Large intestine (tissue), 12 donors: Measurements from ENCODE around the gene CTBP2. TPM values are rescaled to one million over a fixed set of nuclear protein-coding genes. Genes with fewer than 3 reads are reported as not detected.
A peak's percentile ranks its signal among the peaks of the same experiment; 100 is the strongest.

ENCODE experiments used
- DNase-seq, 2 donors: peaks; one replicate each; pipeline versions ENCODE4 v3.0.0 to v3.0.0-alpha.2; 2013
- H3K27ac ChIP-seq: one replicate; pipeline ENCODE4 v1.5.1; 2013; ENCODE audit warnings: low read length
- H3K27me3 ChIP-seq: 2 replicates; pipeline ENCODE4 v1.6.1; 2013; ENCODE audit warnings: low read length; ENCODE audit not compliant: control insufficient read depth, insufficient read depth
- H3K36me3 ChIP-seq: 2 replicates; pipeline ENCODE4 v1.6.1; 2013; ENCODE audit warnings: low read length; ENCODE audit not compliant: control insufficient read depth, insufficient read depth
- H3K4me1 ChIP-seq: one replicate; pipeline ENCODE4 v1.6.1; 2013; ENCODE audit warnings: low read length; ENCODE audit not compliant: control insufficient read depth, insufficient read depth
- H3K4me3 ChIP-seq: one replicate; pipeline ENCODE4 v1.5.1; 2013; ENCODE audit warnings: low read length
- H3K9me3 ChIP-seq: one replicate; pipeline ENCODE4 v1.6.1; 2013; ENCODE audit warnings: mild to moderate bottlenecking, low read depth, low read length, moderate library complexity; ENCODE audit not compliant: control insufficient read depth
- WGBS: methylation state at CpG from one replicate; pipeline ENCODE4 v1.1.5; 2013; ENCODE audit warnings: low lambda C conversion rate; ENCODE audit not compliant: insufficient coverage; 5-methylcytosine and 5-hydroxymethylcytosine counted together
- long read RNA-seq, 11 donors: transcript quantifications; one replicate each; lab custom pipeline, GENCODE V29; 2026
- polyA plus RNA-seq: library from polyadenylated mRNA; unstranded; fragments of 120-200 nt; gene quantifications from one replicate; pipeline ENCODE4 v1.2.1, GENCODE V29; 2013

Gene CTBP2
- 60.1 TPM for polyA plus RNA-seq
- long read RNA-seq, donor 1, full-length matches to known transcripts = 5 of 5 reads
- long read RNA-seq, donor 1, partial matches to known transcripts = 0 of 5 reads
- long read RNA-seq, donor 1, other reads (novel, unspliced or antisense) = 0 of 5 reads
- long read RNA-seq, donor 2, full-length matches to known transcripts = 12 of 12 reads
- long read RNA-seq, donor 2, partial matches to known transcripts = 0 of 12 reads
- long read RNA-seq, donor 2, other reads (novel, unspliced or antisense) = 0 of 12 reads
- long read RNA-seq, donor 3 = 0 reads
- long read RNA-seq, donor 4, partial matches to known transcripts = 0 of 1 reads
- long read RNA-seq, donor 4, other reads (novel, unspliced or antisense) = 0 of 1 reads
- long read RNA-seq, donor 5, full-length matches to known transcripts = 6 of 6 reads
- long read RNA-seq, donor 5, partial matches to known transcripts = 0 of 6 reads
- long read RNA-seq, donor 5, other reads (novel, unspliced or antisense) = 0 of 6 reads
- long read RNA-seq, donor 6, full-length matches to known transcripts = 6 of 13 reads
- long read RNA-seq, donor 6, partial matches to known transcripts = 7 of 13 reads
- long read RNA-seq, donor 6, other reads (novel, unspliced or antisense) = 0 of 13 reads
- long read RNA-seq, donor 7, full-length matches to known transcripts = 3 of 3 reads
- long read RNA-seq, donor 7, partial matches to known transcripts = 0 of 3 reads
- long read RNA-seq, donor 7, other reads (novel, unspliced or antisense) = 0 of 3 reads
- long read RNA-seq, donor 8, full-length matches to known transcripts = 9 of 48 reads
- long read RNA-seq, donor 8, partial matches to known transcripts = 39 of 48 reads
- long read RNA-seq, donor 8, other reads (novel, unspliced or antisense) = 0 of 48 reads
- long read RNA-seq, donor 9, full-length matches to known transcripts = 6 of 6 reads
- long read RNA-seq, donor 9, partial matches to known transcripts = 0 of 6 reads
- long read RNA-seq, donor 9, other reads (novel, unspliced or antisense) = 0 of 6 reads
- long read RNA-seq, donor 10, full-length matches to known transcripts = 13 of 13 reads
- long read RNA-seq, donor 10, partial matches to known transcripts = 0 of 13 reads
- long read RNA-seq, donor 10, other reads (novel, unspliced or antisense) = 0 of 13 reads
- long read RNA-seq, donor 11, full-length matches to known transcripts = 4 of 4 reads
- long read RNA-seq, donor 11, partial matches to known transcripts = 0 of 4 reads
- long read RNA-seq, donor 11, other reads (novel, unspliced or antisense) = 0 of 4 reads

DNA sequence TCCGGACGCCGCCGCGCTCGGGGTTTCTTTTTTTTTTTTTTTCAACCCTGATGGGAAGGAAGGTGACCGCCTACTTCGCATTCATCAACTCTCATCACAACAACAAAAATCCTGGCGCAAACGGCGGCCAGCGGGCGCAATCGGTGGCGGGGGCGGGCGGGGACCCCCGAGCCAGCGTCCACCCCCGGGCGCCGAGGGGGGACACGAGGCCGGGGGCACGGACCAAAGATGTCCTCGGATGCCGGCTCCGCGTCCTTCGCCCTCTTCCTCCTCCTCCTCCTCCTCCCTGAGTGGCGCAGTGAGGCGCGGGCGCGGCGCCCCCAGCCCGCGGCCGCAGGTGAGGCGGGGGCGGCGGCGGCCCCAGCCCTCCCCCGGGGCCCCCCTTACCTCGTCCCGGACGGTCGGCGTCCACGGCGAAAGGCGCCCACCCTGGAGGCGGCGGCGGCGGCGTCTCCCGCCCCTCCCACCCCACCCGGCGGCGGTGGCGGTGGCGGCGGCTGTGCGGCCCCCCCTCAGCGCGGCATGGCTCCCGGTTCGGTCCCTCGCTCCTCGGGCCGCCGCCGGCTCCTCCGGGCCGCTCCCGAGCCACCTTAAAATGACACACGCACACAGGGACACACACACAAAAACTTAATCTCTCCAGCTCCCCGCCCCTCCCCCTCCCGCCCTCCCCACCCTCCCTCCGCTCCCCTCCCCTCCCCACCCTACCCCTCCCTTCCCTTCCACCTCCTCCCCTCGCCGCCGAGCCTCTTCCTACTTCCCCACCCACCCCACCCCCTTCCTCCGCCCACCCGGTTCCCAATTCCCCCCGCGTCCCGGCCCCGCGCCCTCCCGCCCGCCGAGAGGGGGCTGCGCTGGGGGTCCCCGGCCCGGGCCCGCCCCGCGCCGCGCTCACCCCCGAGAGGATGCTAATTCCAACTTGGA is at the start of gene CTBP2:
Gene CTBP2, minus strand, starts transcription at position 632 of the 924 bp plus-strand sequence.
- H3K27ac ChIP-seq = peak within 1 kb of the TSS; percentile 96
- H3K27me3 ChIP-seq = no peaks in the 10 kb centered on the region
- H3K36me3 ChIP-seq = no peaks in the 10 kb centered on the region
- WGBS = no CpG with 5 or more reads among the region's 103 CpGs
- peaks cover 27% of the 10 kb centered on the region for H3K4me1 ChIP-seq
- H3K9me3 ChIP-seq = peaks cover 7% of the 10 kb centered on the region
- H3K4me3 ChIP-seq = peak within 1 kb of the TSS; percentile 72
- DNase-seq = peak in 1 of 2 donors; percentile 64

DNA sequence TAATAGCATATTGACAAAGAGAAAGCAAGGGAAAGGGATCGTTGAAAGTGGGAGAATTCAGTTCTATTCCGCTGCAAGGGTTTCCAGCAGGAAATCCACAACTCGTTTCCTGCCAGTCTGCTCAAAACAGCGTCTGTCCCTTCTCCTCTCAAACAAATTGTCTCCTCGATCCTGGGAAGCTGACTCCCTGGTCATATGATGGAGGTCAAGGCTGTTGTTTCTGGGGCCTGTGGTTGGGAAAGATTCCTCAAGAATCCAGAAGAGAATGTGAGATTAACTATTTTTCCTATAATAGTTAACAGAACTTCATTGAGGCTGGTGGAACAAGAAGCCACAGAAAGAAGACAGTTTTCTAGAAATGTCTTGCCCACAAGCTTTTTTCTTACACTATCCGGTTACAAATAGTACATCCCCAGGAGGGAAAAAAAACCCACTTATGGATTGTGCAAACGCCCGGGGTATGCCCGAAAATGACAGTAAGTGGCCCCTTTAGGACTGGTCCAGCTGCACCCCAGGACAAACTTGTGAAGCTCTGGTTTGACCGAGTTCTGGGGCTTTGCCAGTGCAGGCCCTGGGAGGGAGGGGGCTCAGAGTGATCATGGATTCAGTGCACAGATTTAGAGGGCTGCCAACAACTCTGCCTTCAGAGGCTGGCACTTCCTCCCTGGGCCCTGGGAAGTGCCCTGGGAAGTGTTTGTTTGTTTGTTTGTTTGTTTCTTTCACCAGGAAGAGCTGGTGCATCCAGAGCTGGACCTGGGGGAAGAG is 49.4 kb upstream of the CTBP2 start:
- no peak overlapping the region for H3K4me3 ChIP-seq
- no peaks in the 10 kb centered on the region for H3K36me3 ChIP-seq
- no peaks in the 10 kb centered on the region for H3K27me3 ChIP-seq
- no peak for DNase-seq
- no peaks in the 10 kb centered on the region for H3K9me3 ChIP-seq
- no peaks in the 10 kb centered on the region for H3K4me1 ChIP-seq
- no peak overlapping the region for H3K27ac ChIP-seq
- 70% methylated on average over 2 of the region's 10 CpGs for WGBS

DNA sequence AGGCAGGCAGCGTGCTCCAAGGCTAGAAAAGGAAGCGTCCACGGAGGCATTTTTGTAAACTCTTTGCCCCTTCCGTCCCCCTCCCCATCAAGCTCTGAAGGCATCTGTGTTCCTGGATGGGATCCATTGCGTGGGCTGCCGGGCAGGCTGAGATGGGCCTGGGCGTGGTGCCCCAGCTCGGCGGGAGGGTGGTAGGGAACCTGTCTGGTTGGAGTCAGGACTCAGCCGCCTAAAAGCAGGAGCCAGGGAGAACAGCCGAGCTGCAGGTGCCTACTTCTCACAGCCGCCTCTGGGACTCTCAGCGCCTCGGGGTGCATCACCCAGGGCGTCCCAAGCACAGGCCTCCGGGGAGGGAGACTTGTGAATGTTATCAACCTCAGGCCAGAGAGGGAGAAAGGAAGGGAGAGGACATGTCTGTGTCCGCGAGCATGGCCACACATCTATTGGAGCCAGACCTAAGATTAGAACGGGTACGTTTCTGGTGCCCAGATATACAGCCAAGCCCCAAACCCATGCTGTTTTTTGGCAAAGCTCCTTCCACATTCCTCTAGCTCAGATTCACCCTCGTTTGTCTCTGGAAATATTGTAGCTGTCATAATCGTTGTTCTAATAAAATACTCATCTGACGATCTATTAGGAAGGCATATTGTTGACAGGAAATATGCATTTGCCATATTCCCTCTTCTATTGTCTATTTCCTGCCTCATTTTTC is 48.6 kb upstream of the CTBP2 start:
- Histone ChIP-seq H3K27me3 (no peaks in the 10 kb centered on the region), H3K36me3 (no peaks in the 10 kb centered on the region), H3K4me3 (no peak overlapping the region), H3K9me3 (no peaks in the 10 kb centered on the region), H3K4me1 (no peaks in the 10 kb centered on the region), H3K27ac (no peak overlapping the region)
- no peak for DNase-seq
- WGBS = 94% methylated on average over 3 of the region's 23 CpGs

DNA sequence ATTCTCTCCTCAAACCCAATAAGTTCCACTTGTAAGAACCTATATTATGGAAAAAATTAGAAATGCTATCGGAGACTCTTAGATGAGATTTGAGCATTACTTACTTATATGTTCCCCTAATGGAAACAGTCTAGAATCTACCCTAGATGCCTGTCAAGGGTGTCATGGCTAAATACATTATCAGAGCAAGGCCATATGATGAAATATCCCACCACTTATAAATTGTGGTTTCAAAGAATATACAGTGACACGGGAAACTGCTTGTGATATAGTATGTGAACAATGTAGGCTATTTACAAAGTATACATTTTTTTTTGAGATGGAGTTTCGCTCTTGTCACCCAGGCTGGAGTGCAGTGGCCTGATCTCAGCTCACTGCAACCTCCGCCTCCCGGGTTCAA is 46.3 kb upstream of the CTBP2 start:
- no CpG with 5 or more reads among the region's 5 CpGs for WGBS
- no peaks in the 10 kb centered on the region for H3K4me1 ChIP-seq
- H3K27me3 ChIP-seq = no peaks in the 10 kb centered on the region
- no peak for DNase-seq
- H3K36me3 ChIP-seq = no peaks in the 10 kb centered on the region
- H3K9me3 ChIP-seq = no peaks in the 10 kb centered on the region
- no peak overlapping the region for H3K27ac ChIP-seq
- no peak overlapping the region for H3K4me3 ChIP-seq

DNA sequence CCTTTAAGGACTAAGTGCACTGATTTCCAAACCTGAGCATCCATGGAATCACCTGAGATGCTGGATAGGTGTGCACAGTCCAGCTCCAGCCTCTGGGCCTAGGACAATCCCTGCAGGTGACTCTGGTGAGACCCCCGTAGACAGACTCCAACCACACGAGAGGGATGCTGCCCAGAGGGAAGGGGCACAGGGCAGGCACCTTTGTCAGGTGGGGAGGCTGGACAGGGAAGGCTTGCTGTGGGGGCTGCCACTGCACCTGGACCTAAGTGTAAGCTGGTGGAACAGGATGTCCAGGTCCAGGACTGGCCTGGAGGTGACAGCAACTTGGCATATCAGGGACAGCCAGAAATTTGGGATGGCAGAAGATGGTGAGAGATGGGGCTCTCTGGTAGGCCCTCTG is 45.1 kb upstream of the CTBP2 start:
- peaks cover 1% of the 10 kb centered on the region for H3K27me3 ChIP-seq
- no CpG with 5 or more reads among the region's 2 CpGs for WGBS
- no peaks in the 10 kb centered on the region for H3K36me3 ChIP-seq
- no peaks in the 10 kb centered on the region for H3K4me1 ChIP-seq
- H3K9me3 ChIP-seq = no peaks in the 10 kb centered on the region
- DNase-seq = no peak
- no peak overlapping the region for H3K4me3 ChIP-seq
- H3K27ac ChIP-seq = no peak overlapping the region

DNA sequence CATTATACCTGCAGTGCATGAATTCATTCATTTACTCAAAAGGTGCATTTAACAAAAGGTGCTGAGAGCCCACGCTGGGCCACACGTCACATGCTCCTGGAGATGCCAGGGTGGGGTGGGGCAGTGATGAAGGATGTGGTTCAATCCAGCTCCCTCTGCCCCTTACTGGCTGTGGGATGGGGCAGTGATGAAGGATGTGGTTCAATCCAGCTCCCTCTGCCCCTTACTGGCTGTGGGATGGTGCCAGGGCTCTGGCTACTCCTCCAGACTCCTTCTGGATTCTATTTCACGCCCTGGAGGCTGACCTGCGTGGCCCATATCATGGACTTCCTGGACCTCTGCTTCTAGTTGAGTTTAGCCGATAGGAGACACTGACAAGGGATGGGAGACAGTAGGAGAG is 44.0 kb upstream of the CTBP2 start:
- no peaks in the 10 kb centered on the region for H3K9me3 ChIP-seq
- WGBS = no CpG with 5 or more reads among the region's 5 CpGs
- no peaks in the 10 kb centered on the region for H3K36me3 ChIP-seq
- no peak overlapping the region for H3K27ac ChIP-seq
- no peak overlapping the region for H3K4me3 ChIP-seq
- no peak for DNase-seq
- H3K4me1 ChIP-seq = no peaks in the 10 kb centered on the region
- peaks cover 11% of the 10 kb centered on the region for H3K27me3 ChIP-seq

DNA sequence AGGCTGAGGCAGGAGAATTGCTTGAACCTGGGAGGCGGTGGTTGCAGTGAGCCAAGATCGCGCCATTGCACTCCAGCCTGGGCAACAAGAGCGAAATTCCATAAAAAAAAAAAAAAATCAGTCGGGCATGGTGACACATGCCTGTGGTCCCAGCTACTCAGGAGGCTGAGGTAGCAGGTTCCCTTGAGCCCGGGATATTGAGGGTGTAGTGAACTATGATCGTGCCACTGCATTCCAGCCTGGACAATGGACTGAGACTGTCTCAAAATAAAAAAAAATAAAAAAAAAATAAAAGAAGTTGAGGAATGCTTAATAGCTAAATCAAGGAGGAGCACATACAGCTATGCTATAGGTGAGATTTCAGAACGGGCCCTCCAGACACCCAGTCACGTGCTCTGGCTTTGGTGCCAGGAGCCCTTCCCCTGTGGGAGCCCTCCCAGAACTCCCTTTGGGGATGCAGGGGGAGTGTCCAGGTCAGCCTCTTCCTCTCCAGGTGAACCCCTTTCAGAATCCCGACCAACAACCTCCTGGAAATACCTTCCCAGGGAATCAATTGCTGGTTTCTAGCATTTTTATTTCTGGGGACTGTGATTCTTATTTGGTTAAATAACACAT is 42.9 kb upstream of the CTBP2 start:
- DNase-seq = no peak
- no peak overlapping the region for H3K4me3 ChIP-seq
- peaks cover 11% of the 10 kb centered on the region for H3K27me3 ChIP-seq
- no peaks in the 10 kb centered on the region for H3K4me1 ChIP-seq
- no peaks in the 10 kb centered on the region for H3K9me3 ChIP-seq
- H3K36me3 ChIP-seq = no peaks in the 10 kb centered on the region
- no peak overlapping the region for H3K27ac ChIP-seq
- 84% methylated on average over 3 of the region's 10 CpGs for WGBS

DNA sequence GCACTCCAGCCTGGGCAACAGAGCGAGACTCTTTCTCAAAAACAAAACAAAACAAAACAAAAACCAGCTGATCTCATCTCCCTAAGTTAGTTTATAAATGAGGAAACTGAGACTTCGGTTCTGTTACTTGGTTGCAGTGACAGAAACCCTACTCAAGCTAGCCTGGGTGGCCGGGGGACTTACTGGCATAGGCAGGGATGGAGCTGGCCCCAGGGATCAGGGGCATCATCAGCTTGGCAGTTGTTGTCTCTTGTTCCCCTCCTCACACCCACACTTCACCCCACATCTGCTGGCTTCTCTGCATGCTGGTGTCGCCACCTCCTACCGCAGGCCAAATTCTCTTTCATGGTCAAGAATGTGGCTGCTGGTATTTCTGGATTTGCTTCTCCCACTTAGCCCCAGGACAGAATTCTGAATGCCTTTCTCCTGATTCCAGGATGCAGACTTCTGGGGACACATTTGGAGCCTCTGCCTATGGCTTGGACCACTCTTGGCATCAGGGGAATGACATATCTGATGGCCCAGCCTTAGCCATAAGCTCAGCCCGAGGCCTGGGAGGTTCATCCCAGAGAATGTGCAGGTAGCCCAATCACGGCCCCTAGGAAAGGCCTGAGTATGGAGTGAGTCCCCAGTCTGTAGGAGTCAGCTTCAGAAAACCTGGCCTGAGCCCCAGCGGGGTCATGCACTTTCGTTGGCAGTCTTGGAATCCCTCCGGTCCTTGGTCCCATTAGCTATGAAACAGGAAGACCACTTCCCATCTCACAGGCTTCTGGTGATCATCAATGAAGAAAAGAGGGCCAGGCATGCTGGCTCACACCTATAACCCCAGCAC is 41.6 kb upstream of the CTBP2 start:
- Histone ChIP-seq H3K4me1 (no peaks in the 10 kb centered on the region), H3K27me3 (peaks cover 11% of the 10 kb centered on the region), H3K9me3 (no peaks in the 10 kb centered on the region), H3K4me3 (no peak overlapping the region), H3K27ac (no peak overlapping the region), H3K36me3 (no peaks in the 10 kb centered on the region)
- WGBS = no CpG with 5 or more reads among the region's 10 CpGs
- no peak for DNase-seq
